Osteoblast (primary cell): Measurements from ENCODE around the gene UPK1B. TPM values are rescaled to one million over a fixed set of nuclear protein-coding genes. Genes with fewer than 3 reads are reported as not detected.
"Not testable (repeated sequence)": the region's sequence is repeated elsewhere in the genome, so short reads cannot be mapped to it uniquely, and the experiment has no call there.

Experiments
- DNase-seq: peaks from one replicate; pipeline ENCODE4 v3.0.0; 2011; ENCODE audit warnings: low spot score, mixed read lengths; ENCODE audit not compliant: insufficient read length; ENCODE audit errors: missing footprints
- H2AFZ ChIP-seq: 2 replicates; pipeline ENCODE4 v1.6.0; 2011; ENCODE audit warnings: mild to moderate bottlenecking, low read length
- H3K27ac ChIP-seq: 2 replicates; pipeline ENCODE4 v1.5.1; 2011; ENCODE audit warnings: mild to moderate bottlenecking, low read depth, low read length, moderate library complexity
- H3K27me3 ChIP-seq: 2 replicates; pipeline ENCODE4 v1.6.0; 2012; ENCODE audit warnings: mild to moderate bottlenecking, control low read depth, inconsistent platforms, low read length, moderate library complexity; ENCODE audit not compliant: insufficient read depth
- H3K36me3 ChIP-seq: 2 replicates; pipeline ENCODE4 v1.5.1; 2011; ENCODE audit warnings: mild to moderate bottlenecking, low read length, control low read depth, moderate library complexity; ENCODE audit not compliant: insufficient read depth
- H3K4me1 ChIP-seq: 2 replicates; pipeline ENCODE4 v1.5.1; 2011; ENCODE audit warnings: mild to moderate bottlenecking, low read length, control low read depth, moderate library complexity; ENCODE audit not compliant: insufficient read depth
- H3K4me2 ChIP-seq: 2 replicates; pipeline ENCODE4 v1.6.0; 2011; ENCODE audit warnings: mild to moderate bottlenecking, low read length; ENCODE audit not compliant: insufficient read depth
- H3K4me3 ChIP-seq: fragments of 200-600 bp; sonication (generic); 3 replicates; pipeline ENCODE4 v1.5.1; 2012; ENCODE audit warnings: mild to moderate bottlenecking, low read length, inconsistent platforms; ENCODE audit not compliant: insufficient read depth
- H3K79me2 ChIP-seq: 2 replicates; pipeline ENCODE4 v1.6.0; 2012; ENCODE audit warnings: mild to moderate bottlenecking, low read length, control low read depth, inconsistent platforms; ENCODE audit not compliant: insufficient read depth
- H3K9me3 ChIP-seq: 2 replicates; pipeline ENCODE4 v1.5.1; 2011; ENCODE audit warnings: low read depth, low read length, control low read depth
- H4K20me1 ChIP-seq: 2 replicates; pipeline ENCODE4 v1.6.0; 2012; ENCODE audit warnings: mild to moderate bottlenecking, low read length, control low read depth; ENCODE audit not compliant: insufficient read depth
- CTCF ChIP-seq: IDR thresholded peaks from 2 replicates; pipeline ENCODE4 v1.5.1; 2011; ENCODE audit warnings: mild to moderate bottlenecking, low read depth, low read length, moderate library complexity; ENCODE audit errors: extremely low read depth
- total RNA-seq: library from RNA; depleted of rRNA; stranded (reverse); fragments of >200 nt; gene quantifications from 2 replicates; pipeline ENCODE4 v1.2.3, GENCODE V29; 2012

UPK1B gene
- total RNA-seq, 1 donor, result 0.36 TPM

- no peak for TF ChIP-seq CTCF
- H3K27ac ChIP-seq, result no peak overlapping the region
- H3K4me1 ChIP-seq, result no peaks in the 10 kb centered on the region
- no peak for DNase-seq
- H3K27me3 ChIP-seq, result peaks cover 4% of the 10 kb centered on the region
- H2AFZ ChIP-seq, result no peak overlapping the region
- no peaks in the 10 kb centered on the region for H3K79me2 ChIP-seq
- H4K20me1 ChIP-seq, result no peaks in the 10 kb centered on the region
- no peak overlapping the region for H3K4me2 ChIP-seq
- no peak overlapping the region for H3K4me3 ChIP-seq
- no peaks in the 10 kb centered on the region for H3K36me3 ChIP-seq
- H3K9me3 ChIP-seq, result peaks cover 3% of the 10 kb centered on the region
Observed at GRCh38 chr3:119157971-119158370, 15.4 kb upstream of the UPK1B start.

- DNase-seq, result no peak
- no peak overlapping the region for H3K4me2 ChIP-seq
- H3K27me3 ChIP-seq, result no peaks in the 10 kb centered on the region
- no peaks in the 10 kb centered on the region for H4K20me1 ChIP-seq
- no peaks in the 10 kb centered on the region for H3K79me2 ChIP-seq
- no peak overlapping the region for H3K27ac ChIP-seq
- H2AFZ ChIP-seq, result no peak overlapping the region
- H3K9me3 ChIP-seq, result peaks cover 3% of the 10 kb centered on the region
- no peaks in the 10 kb centered on the region for H3K36me3 ChIP-seq
- no peak overlapping the region for H3K4me3 ChIP-seq
- no peaks in the 10 kb centered on the region for H3K4me1 ChIP-seq
- TF ChIP-seq CTCF, result no peak
Observed at GRCh38 chr3:119160361-119160760, 13.0 kb upstream of the UPK1B start.

DNA sequence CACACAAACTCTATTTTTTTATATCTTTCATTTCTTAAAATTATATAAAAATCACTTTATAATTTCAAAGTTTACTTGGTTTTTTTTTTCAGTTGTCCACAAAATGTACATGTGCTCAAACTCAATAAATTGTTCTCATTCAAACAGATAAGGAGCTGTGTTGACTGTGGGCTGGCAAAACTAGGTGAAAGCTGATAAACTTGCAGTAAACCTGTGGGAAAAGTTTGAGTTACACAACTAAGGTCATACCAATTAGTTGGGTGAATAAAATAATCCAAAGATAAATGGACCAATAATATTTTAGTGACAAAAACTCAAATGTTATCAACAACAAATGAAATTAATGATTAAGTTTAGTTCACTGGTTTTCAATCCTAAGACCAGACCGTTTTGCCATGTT, 12.6 kb upstream of the UPK1B start:
- Histone ChIP-seq H3K79me2 (no peaks in the 10 kb centered on the region), H3K4me2 (no peak overlapping the region), H3K9me3 (peaks cover 3% of the 10 kb centered on the region), H3K27ac (no peak overlapping the region), H3K4me1 (no peaks in the 10 kb centered on the region), H3K4me3 (no peak overlapping the region), H3K36me3 (no peaks in the 10 kb centered on the region), H4K20me1 (no peaks in the 10 kb centered on the region), H3K27me3 (no peaks in the 10 kb centered on the region), H2AFZ (no peak overlapping the region)
- no peak for TF ChIP-seq CTCF
- DNase-seq, result no peak

DNA sequence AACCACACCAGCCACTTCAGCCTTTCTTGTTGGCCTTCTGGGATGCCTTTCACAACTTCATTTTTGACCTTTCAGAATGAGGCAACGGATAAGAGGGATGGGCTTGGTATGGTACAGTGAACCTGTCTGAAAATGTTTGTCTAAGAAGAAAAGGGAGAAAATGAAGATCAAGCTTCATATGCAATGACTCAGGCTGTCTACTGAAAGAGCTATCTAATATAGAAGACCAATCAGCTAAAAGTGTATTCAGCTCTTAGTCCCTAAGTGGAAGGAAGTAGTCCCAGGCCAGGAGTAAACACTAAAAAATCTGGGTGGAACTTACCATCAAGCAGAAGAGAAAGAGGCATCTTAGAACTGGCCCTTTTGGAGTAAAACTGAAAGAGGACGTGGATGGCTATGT, 12.2 kb upstream of the UPK1B start:
- DNase-seq, result no peak
- H3K27ac ChIP-seq, result no peak overlapping the region
- H2AFZ ChIP-seq, result peak overlapping the region; percentile 28
- H3K9me3 ChIP-seq, result peaks cover 3% of the 10 kb centered on the region
- no peaks in the 10 kb centered on the region for H4K20me1 ChIP-seq
- no peaks in the 10 kb centered on the region for H3K36me3 ChIP-seq
- no peaks in the 10 kb centered on the region for H3K4me1 ChIP-seq
- no peaks in the 10 kb centered on the region for H3K79me2 ChIP-seq
- no peak for TF ChIP-seq CTCF
- H3K27me3 ChIP-seq, result no peaks in the 10 kb centered on the region
- no peak overlapping the region for H3K4me2 ChIP-seq
- no peak overlapping the region for H3K4me3 ChIP-seq

DNA sequence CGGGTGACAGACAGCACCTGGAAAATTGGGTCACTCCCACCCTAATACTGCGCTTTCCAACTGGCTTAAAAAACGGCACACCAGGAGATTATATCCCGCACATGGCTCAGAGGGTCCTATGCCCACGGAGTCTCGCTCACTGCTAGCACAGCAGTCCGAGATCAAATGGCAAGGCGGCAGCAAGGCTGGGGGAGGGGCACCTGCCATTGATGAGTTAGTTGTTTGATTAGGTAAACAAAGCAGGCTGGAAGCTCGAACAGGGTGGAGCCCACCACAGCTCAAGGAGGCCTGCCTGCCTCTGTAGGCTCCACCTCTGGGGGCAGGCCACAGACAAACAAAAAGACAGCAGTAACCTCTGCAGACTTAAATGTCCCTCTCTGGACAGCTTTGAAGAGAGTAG, 8.7 kb upstream of the UPK1B start:
- not testable (repeated sequence) for H3K27ac ChIP-seq, DNase-seq, H3K4me1 ChIP-seq, H3K36me3 ChIP-seq, H3K9me3 ChIP-seq, H3K4me2 ChIP-seq, H3K79me2 ChIP-seq, H3K27me3 ChIP-seq, H2AFZ ChIP-seq, H4K20me1 ChIP-seq, H3K4me3 ChIP-seq
